H1 (cell line): ENCODE results near the gene TNS1.

ENCODE experiments used
- KDM5A ChIP-seq: fragments of 200-600 bp; IDR thresholded peaks from 2 replicates; pipeline ENCODE4 v1.7.1; 2012; ENCODE audit warnings: mild to moderate bottlenecking, low read length, inconsistent platforms, mixed read lengths
- POLR2AphosphoS5 ChIP-seq: IDR thresholded peaks from 2 replicates; pipeline ENCODE4 v1.6.1; 2011; ENCODE audit warnings: low read depth, low read length
- SIN3A ChIP-seq, 2 experiments: IDR thresholded peaks in 1 of 2; conservative IDR thresholded peaks in 1 of 2; 2 replicates each; pipeline ENCODE4 v1.6.1; 2011 to 2012; ENCODE audit warnings: low read length in 2 of 2, improper control_type of control experiment in 1 of 2, low read depth in 1 of 2, mild to moderate bottlenecking in 1 of 2
- SP1 ChIP-seq: IDR thresholded peaks from 2 replicates; pipeline ENCODE4 v1.6.1; 2011; ENCODE audit warnings: low read depth, low read length

GRCh38 chr2:218047536-218048225, 44.9 kb upstream of the TNS1 start:
- no peak for TF ChIP-seq KDM5A
- no peak for TF ChIP-seq SP1
- TF ChIP-seq POLR2AphosphoS5, result no peak
- no peak for TF ChIP-seq SIN3A (conservative IDR thresholded peaks at IDR 0.05 in 1 of 2, IDR thresholded peaks at IDR 0.05 in 1 of 2; ENCODE audit: low read depth in 1 of 2, low read length in 2 of 2)
